NCI-H128 (cell line): ENCODE measurements around the gene SRP9.

Source experiments
- DNase-seq: peaks from one replicate; lab custom pipeline; 2025; ENCODE audit not compliant: unreplicated experiment; lab: John Stamatoyannopoulos, UW

SRP9 gene

GRCh38 chr1:225777583-225778336 is at the start of gene SRP9:
SRP9 (plus strand) TSS chr1:225777826; CDS start chr1:225777941, 115 bp downstream.
- peak; percentile 99 for DNase-seq

DNA sequence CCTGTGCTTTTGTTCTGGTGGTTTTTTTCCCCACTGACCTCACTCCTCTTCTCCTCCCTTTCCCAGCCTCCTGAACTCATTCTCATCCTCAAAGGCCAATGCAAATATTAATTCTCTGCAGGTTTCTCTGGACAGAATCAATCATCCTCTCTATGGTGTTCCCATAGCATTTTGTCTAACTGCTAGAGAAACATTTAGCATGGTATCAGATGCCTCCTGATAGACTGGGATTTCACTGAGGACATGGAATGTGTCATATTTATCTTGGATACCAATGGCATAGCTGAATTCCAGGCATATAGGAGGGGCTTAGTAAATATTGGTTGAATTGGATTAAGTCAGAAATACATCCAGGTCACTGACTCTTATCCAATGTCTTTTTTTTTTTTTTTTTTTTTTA is 46.1 kb upstream of the SRP9 start:
- DNase-seq: no peak

- DNase-seq: no peak
Observed at GRCh38 chr1:225733254-225733653, 44.4 kb upstream of the SRP9 start.

- DNase-seq: no peak
Observed at GRCh38 chr1:225735252-225736149, 42.1 kb upstream of the SRP9 start.

DNA sequence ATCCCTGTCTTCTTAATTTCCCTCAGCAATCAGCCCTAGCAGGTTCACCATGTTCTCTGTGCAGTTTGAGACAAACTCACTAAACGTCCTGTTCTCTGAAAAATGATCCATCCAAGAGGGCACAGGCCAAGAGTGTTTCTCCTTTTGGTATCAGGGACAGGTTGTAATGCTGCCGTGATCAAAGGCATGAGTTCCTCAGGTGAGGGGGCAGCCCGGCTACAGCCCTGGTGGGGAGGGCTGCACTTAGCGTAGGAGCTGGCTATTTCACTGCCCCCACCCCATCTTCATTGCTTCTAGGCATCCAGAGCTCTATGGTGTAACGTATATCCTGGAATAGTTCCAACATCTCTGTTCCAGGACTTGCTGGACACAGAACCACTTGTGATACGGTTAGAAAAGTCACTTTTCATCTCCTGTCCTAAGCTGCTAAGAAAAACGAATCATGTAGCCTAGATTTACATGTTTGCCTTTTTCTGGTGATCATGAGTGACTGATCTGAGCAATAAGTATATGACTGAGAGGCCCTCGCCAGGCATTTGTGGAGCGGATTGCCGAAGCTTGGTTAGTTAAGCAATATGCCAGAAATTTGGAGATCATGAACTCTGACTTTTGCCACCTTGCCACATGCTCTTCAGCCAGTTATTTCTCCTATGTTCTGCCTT is 41.1 kb upstream of the SRP9 start:
- no peak for DNase-seq

GRCh38 chr1:225737161-225737560 is 40.5 kb upstream of the SRP9 start:
- DNase-seq: no peak

DNA sequence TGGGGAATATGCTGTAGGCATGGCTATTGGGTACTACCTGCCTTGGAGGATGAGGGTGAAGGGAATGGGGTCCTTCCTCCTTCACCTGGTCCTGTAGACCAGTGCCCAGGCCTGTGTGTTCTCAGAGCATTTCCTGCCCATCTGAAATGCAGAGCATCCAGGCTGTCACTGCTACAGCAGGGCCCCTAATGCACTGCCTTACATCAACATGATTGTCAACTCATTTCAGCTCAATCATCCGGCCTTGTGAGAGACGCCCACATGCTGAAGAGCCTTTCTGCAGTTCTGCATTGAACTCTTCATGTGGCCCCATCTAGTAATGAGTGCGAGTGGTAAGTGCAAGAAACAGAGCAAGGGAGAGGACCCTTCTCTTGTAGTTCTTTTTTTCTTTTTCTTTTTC is 39.8 kb upstream of the SRP9 start:
- DNase-seq: no peak

GRCh38 chr1:225738763-225739162 is 38.9 kb upstream of the SRP9 start:
- DNase-seq: no peak

DNA sequence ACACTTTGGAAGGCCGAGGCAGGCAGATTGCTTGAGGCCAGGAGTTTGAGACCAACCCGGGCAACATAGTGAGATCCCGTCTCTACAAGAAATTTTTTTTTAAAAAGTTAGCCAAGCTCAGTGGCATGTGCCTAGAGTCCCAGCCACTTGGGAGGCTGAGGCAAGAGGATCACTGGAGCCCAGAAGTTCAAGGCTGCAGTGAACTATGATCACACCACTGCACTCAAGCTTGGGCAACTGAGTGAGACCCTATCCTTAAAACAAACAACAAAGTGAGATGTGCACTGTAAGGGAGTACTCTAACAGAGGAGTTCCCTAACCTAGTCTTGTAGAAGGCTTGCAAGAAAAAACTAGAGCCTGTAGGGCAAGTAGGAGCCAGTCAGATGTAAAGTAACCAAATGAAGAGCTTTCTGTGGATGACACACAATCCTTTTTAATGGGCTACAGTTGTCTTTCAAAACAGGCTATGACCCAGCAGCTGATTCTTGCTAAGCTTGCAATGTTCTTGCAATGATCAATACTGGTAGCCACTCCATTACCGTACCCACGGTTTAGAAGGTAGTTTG is 38.0 kb upstream of the SRP9 start:
- DNase-seq: no peak

DNA sequence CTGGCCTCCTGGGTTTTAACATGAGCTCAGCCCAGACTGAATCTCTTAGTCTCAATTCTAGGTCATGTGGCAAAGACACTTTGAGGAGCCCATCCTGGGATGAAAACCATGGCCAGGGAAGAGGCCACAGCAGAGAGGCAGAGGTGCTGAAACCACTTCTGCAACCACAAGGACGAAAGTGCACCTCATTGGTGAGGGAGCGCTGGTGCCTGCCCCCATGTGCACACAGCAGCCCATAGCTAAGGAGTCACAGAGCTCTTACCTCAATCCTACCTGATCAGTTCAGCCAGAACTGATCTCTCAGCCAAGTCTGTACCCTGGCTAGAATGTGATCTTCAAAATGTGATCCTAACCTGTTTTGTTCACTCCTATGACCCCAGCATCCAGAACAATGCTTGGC is 32.9 kb upstream of the SRP9 start:
- no peak for DNase-seq

DNA sequence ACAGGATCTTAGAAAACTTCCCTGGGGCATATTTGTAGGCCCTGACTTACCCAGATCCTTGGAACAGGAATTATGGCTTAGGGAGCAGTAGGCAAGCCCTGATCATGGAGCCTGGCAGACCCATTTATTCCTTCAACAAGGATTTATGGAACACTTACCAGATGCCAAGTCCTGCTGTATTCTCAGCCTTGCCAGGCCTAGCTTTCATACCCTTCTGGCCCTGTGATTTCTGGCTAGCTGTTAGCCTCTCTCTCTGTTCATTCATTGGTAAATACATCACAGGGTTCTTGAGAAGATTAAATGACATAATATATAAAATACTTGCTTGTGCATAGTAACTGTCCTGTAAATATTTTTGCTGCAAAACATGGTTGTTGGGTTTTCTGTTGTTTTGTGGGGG is 32.4 kb upstream of the SRP9 start:
- no peak for DNase-seq

GRCh38 chr1:225746361-225747179 is 31.1 kb upstream of the SRP9 start:
- DNase-seq: peak; percentile 26

DNA sequence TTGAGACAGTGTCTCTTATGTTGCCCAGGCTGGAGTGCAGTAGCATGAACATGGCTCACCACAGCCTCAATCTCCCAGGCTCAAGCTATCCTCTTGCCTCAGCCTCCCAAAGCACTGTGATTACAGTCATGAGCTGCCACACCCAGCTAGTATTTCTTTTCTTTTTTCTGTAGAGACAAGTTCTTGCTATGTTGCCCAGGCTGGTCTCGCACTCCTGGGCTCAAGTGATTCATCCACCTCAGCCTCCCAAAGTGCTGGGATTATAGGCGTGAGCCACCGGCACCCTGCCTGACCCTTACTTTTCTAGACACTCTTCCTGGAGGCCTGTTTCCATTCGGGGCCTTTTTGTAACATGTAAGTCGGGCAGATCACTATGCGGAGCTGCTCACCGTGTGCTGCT is 30.1 kb upstream of the SRP9 start:
- no peak for DNase-seq

DNA sequence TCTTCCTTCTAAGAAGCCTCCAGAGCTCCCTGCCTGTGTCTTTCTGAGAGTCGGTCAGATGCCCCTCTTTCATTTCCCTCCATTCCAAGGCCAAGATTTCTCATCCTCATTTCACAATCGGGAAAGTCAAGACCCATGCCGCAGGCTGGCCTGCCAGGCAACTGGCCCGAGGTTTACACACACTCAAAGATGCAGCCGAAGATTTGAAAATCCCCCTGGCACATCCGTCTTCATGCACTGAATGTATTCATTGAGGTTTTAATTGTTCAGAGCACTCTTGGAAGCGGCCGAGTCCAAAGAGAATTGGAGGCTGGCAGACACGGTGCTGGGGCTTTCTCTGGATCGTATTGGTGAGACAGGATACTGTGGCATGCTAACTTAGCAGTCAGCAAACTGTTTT is 29.1 kb upstream of the SRP9 start:
- DNase-seq: no peak

GRCh38 chr1:225749706-225750105 is 27.9 kb upstream of the SRP9 start:
- DNase-seq: no peak

GRCh38 chr1:225750420-225750819 is 27.2 kb upstream of the SRP9 start:
- no peak for DNase-seq

- no peak for DNase-seq
Observed at GRCh38 chr1:225750875-225751824, 26.5 kb upstream of the SRP9 start.

GRCh38 chr1:225752245-225752644 is 25.4 kb upstream of the SRP9 start:
- no peak for DNase-seq

- no peak for DNase-seq
Observed at GRCh38 chr1:225754940-225755641, 22.5 kb upstream of the SRP9 start.
